SW 1271 (cell line): ENCODE measurements around the gene GHITM.

Source experiments
- DNase-seq, 2 experiments: peaks; one replicate each; lab custom pipeline; 2025; lab: John Stamatoyannopoulos, UW

Gene GHITM

DNA sequence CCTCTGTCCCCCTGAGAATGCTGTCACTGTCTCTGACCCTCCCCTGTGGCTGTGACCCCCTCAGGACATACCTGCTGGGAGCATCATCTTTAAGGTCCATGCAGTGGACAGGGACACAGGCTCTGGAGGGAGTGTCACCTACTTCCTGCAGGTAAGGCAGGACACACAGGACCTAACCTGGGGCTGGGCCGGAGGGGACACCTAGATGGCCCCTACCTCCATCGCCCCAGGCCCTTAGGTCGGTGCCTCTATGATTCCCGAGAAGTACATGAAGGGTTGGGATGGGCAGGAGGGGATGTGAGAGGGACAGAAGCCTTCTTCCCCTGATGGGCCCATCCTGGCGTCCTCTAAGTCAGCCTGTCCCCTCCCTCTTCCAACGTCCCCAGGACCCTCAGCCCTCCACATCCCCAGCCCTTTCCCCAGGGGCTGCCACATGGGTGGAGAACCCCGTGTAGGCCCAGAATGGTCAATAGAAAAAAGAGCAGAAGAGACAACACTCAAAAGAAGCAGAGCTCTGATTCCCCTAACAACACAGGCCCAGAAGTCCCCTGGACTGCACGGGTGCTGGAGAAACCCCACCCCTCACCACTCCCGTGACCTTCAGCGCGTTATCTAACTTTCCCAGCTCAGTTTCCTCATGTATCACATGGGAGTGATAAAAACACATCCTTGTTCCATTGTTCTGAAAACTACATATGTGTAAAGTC is 61.4 kb downstream of the GHITM start:
- DNase-seq, result no peak

DNA sequence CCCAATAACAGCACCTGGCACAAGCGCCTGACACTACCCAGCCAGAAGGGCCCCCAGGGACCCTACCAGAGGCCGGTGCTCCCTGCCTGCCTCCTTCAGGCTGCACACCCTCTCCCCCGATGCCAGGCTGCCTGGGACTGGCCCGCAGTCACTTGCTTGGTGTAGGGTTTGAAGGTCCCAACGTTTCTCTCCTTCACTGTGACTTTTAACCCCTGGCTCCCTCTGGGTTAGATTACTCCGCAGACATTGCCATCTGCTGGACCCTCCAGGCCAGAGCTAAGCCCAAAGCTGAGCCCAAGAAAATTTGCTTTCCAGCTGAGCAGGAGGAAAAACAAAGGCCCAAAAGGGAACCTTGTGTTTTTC is 61.9 kb downstream of the GHITM start:
- no peak for DNase-seq

DNA sequence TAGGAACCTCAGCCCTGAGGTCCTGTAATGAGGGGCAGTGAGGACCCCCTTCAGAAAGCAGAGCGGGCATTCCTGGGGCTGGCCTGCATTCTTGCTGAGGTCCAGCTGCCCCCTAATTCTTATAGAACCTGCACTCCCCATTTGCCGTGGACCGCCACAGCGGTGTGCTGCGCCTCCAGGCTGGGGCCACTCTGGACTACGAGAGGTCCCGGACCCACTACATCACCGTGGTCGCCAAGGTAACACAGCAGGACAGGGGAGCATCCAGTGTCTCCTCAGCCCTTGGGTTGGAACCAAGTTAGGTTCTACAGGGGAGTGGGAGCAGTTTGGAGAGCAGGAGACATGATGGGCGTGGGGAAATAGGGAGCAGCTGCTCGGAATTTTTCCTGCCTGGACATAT is 62.4 kb downstream of the GHITM start:
- no peak for DNase-seq

DNA sequence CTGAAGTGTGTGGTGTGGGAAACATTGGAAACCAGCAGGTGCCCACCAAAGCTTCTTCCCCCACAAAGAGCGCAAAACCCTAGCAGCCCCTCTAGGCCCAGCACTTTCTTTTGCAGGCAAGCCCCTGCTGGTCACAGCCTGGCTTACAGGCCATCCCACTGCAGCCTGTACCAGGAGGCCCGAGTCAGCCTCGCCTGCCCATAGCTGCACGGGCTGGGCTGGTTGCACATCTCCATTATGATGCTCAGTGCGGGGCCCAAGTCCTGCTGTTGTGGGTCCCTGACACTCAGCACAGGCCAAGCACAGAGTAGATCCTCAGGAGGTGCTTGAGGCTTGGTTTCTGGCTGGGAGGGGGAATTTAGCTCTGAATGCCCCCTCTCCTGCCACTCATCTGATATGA is 63.0 kb downstream of the GHITM start:
- DNase-seq, result no peak
